ENCODE data around the gene GRAP.

GRAP gene

DNA sequence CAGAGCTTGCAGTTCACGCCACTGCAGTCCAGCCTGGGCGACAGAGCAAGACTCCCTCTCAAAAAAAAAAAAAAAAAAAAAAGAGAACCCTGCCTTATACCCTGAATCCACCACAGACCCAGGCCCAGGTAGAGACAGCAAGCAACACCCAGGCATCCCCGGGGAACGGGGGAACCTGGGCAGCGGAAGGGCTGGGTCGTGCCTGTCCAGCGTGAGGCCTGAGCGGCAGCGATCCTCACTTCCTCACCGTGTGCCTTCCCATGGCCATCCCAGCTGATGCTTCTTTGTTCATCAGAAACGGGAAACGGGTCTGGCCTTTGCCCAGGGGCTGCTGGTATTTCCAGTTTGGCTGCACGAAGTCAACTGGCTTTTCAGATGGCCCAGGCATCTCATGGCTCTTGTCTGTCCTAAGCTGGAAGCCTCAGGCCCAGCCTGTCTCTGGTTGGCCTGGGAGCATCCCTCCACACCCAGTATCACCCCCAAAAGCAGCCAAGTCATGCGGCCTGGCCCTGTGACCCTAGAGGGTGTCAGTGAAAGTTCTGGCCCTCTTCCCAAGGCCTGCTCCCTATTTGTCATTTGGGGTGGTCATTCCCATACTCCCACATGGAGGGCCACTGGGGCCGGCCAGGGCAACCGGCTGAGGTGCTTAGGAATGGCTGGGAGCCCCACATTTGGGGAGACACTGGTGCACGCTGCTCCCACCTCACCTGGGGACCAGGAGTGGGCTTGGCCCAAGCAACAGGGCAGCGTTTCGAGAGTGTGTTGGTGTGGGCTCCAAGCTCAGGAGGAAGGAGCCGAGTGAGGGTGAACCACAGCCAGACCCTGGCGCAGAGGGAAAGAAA lies 62.3 kb downstream of the GRAP start:
- DNase-seq (ENCODE audit: low spot score) = no peak

DNA sequence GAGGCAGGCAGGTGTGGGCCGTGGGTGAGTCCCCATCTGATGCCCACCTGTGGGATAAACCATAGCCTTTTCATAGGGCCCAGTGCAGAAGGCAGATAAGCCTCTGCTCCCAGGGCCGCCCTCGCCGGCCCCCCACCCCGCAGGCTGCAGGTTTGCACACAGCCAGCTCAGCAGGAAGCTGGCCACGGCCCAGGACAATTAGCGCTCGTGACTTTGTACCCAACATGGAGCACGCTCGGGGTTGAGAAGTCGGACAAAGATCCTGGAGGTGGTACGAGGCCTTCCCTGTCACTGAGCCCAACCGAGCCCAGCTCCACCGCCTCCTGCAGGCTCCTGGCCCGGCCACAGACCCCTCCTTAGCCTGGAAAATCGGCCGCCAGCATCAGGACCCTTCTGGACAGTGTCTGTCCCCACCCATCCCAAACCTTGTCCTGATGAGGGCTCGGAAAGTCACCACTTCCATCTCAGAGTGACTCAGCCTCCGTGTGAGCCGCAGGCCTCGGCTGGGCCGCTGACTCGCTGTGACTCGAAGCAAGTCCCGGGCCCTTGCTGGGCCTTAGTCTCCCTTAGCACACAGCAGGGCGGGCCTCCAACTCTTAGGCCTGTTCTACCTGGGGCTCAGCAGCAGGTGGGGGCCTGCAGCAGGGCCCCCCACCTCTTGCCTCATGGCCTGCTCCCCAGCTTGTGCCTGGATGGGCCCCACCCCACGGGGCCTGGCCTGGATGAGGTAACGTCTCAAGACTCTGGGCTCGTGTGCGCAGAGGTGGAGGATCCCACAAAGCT lies 64.9 kb downstream of the GRAP start:
- DNase-seq (ENCODE audit: low spot score) = no peak

DNA sequence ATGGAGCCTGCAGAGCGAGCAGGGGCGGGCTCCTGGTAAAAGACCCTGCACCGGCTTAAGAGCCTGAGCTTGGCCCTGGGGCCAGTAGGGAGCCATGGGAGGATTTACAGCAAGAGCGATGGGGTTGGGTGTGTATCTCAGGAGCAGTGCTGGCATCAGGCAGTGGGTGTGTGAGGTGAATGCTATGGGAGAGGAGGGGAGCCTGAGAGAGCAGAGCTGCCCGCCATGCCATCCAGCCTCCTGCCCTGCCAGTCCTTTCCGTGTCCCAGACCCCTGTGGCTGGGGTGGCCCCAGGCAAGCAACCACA lies 65.5 kb downstream of the GRAP start:
- no peak for DNase-seq (ENCODE audit: low spot score)

DNA sequence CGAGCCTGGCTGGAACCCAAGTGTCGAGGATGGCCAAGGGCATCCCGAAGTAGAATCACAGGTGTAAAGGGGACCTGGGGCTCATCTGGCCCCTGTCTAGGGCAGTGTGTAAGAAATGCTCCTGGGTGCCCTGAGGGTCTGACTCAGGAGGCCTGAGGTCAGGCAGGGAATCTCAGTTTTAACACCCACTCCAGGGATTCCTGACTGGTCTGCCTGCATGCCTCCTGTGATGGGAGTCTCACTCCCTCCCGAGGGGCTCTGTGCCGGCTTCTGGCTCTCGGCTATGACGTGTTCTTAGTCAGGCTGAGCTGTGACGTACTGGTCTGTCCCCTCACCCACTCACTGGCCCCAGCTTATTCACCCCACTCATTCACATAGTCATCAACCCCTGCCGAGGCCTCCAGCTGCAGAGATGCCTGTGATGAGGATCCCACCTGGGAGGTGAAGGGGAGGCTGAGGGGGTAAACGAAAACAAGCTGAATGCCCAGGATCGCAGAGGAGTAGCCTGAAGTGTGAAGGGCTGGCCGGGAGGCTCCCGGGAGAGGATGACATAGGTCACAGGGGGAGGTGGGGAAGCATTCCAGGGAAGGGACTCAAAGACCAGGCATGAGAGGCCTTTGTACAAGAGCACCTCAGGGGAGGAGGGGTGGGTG lies 65.9 kb downstream of the GRAP start:
- no peak for DNase-seq (ENCODE audit: low spot score)

DNA sequence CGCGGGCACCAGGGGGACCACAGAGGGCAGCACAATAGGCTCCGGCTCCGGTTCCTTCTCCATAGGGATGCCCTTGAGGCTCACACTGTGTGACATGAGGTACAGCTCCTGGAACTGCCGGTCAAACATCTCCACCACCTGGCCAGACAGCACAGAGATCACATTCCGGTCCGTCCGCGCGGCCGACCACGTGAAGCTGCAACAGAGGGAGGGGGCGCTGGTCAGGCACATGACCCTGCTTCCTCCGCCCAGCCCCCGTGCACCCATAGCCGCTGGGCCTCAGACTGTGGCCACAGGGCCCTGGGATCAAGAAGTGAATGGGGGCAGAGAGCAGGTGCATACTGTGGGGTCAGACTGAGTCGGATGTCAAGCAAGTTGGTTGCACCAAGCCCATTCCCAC lies 68.1 kb downstream of the GRAP start:
- DNase-seq (ENCODE audit: low spot score) = no peak

DNA sequence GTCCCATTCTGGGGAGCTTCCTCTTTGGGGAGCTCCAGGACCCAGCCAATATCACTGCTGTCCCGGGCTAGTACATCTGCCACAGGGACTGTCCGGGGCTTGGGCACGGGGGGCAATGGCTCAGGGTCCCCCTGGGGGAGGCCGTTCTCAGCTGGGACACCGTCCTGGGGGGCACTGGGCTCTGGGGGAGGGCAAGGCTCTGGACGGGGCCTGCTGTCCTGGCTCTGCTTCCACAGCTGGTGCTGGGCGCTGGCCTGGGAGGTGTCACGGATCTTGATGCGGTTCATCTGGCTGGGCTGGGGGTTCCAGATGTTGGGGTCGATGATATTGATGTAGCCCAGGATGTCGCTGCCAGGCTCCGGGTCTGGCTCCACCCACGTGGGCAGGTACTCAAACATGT lies 68.7 kb downstream of the GRAP start:
- no peak for DNase-seq (ENCODE audit: low spot score)

DNA sequence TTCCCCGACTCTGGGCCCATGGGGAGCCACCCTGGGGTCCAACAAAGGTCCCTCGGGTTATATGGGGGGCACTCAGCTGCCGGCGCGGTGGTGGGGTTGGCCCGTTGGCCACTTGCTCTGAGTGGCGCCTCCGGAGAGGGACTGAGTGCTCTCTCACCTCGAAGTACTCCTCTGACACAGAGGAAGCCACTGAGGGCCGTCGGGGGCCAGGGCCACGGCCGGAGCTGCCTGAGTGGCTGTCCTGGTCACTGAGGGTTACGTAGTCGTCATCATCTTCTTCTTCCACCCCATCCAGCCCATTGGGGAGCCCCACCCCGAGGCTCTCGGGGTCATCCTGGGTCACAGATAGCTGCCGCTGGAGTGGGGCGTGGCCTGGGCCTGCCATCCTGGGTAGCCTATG lies 69.1 kb downstream of the GRAP start:
- DNase-seq (ENCODE audit: low spot score) = no peak

DNA sequence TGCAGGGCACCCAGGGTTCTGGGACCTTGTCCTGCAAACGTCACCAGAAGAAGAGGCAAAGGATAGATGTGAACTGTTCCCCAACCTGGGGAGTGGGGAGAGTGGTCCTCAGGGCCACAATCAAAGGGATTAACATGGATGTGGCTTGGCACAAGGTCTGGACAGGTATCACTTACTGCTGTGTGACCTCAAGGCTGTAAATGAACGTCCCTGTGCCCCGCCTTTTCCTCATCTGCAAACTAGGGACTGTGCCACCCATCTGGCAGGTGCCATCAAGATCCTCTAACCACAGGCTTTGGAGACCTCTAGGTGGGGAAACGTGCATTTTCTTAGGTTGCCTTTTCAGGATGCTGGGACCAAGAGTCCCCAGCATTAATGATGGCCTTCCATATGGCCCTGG lies 69.7 kb downstream of the GRAP start:
- DNase-seq (ENCODE audit: low spot score) = no peak

DNA sequence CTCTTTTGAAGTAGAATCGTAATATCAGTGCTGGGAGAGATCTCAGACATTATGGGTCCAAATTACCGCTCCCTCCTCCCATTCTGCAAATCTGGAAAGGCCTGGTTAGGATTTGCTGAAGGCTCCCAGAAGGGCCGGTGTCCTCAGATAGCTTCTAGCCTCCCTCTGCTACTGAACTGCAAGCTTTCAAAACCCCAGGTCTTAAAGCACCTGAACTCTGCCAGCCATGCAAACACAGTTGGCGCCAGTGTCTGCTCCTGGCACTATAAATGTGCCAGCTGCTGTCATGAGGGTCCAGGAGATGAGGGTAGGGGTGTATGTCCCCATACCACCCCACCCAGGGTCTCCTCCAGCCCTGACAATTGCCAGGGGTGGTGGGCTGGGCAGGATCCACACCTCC lies 70.6 kb downstream of the GRAP start:
- no peak for DNase-seq (ENCODE audit: low spot score)

DNA sequence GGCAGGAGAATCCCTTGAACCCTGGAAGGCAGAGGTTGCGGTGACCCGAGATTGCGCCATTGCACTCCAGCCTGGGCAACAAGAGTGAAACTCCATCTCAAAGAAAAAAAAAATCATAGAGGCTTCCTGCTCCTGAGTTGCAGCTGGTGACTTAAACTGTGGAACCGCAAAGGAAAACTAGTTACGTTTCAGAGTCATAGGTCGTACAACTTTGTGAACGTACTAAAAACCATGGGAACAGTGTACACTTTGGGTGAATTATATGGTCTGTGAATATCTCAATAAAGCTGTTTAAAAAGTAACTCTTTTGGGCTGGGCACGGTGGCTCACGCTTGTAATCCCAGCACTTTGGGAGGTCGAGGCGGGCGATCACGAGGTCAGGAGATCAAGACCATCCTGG lies 71.2 kb downstream of the GRAP start:
- no peak for DNase-seq (ENCODE audit: low spot score)

DNA sequence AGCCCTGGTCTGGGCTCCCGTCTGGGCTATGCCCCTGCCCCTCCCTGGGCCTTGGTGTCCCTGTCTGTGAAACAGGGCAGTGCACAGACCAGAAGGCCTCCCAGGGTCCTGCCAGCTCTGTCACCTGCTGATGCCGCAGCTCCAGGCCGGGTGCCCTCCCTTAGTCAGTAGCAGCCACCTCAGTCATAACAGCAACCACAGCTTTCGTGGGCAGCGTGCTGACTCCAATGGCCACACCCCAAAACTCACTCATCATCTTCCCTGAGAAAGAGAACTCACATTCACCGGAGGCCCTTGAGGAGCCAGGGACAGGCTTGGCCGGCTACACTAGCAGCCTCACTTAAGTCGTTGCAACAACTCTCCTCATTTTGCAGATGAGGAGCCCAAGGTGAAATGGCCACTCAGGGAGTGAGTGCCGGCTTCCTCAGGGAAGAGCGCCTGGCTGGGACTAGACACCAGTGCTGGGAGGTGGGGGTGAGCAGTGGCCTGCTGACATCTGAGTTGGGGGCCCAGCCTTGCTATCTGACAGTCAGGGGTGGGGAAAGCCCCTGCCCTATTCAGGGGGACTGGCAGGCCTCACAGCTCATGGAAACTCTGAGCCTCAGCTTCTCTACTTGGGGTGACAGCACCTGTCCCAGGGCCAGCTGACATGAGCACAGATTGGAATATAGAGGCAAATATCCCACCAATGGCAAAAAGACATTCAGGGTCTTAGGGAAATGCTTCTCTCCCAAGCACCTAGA lies 72.2 kb downstream of the GRAP start:
- peak; percentile 18 for DNase-seq (ENCODE audit: low spot score)

DNA sequence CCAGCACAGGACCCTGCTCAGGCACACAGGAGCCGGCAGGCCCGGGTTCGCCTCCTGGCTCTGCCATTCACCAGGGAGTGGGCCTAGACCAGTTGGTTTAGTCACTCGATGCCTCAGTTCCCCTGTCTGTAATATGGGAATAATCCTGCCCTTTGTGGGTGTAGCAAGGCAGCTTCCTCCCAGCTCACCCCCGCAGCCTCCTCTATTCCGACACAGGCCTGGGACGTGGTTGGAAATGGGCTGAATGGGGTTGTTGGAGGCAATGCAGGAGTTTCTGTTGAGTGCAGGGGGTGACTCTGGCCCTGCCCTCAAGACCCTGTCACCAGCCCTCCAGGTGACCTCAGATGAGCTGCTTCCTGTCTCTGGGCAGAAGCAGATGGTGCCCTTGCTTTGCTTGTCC lies 75.0 kb downstream of the GRAP start:
- no peak for DNase-seq (ENCODE audit: low spot score)
